ENCODE data around the gene CYB5R4. TPM values are rescaled to one million over a fixed set of nuclear protein-coding genes. Genes with fewer than 3 reads are reported as not detected.
"Not testable (repeated sequence)": the region's sequence is repeated elsewhere in the genome, so short reads cannot be mapped to it uniquely, and the experiment has no call there.

CYB5R4 gene
- total RNA-seq, 1 donor from 2014 or later, result 24.6 TPM

- no peak for DNase-seq (ENCODE audit: low spot score)
Observed at GRCh38 chr6:83860782-83861495, 1.4 kb downstream of the CYB5R4 start.

- no peak for DNase-seq (ENCODE audit: low spot score)
Observed at GRCh38 chr6:83862776-83863471, 3.4 kb downstream of the CYB5R4 start.

- DNase-seq (ENCODE audit: low spot score), result no peak
Observed at GRCh38 chr6:83867043-83867442, 7.6 kb downstream of the CYB5R4 start.

GRCh38 chr6:83867527-83868161 lies 8.2 kb downstream of the CYB5R4 start:
- DNase-seq (ENCODE audit: low spot score), result no peak

GRCh38 chr6:83868639-83869038 lies 9.2 kb downstream of the CYB5R4 start:
- DNase-seq (ENCODE audit: low spot score), result no peak

GRCh38 chr6:83870649-83871048 lies 11.2 kb downstream of the CYB5R4 start:
- no peak for DNase-seq (ENCODE audit: low spot score)

GRCh38 chr6:83872386-83873118 lies 13.1 kb downstream of the CYB5R4 start:
- DNase-seq (ENCODE audit: low spot score), result no peak

GRCh38 chr6:83873869-83874268 lies 14.4 kb downstream of the CYB5R4 start:
- DNase-seq (ENCODE audit: low spot score), result no peak

- no peak for DNase-seq (ENCODE audit: low spot score)
Observed at GRCh38 chr6:83875843-83876242, 16.4 kb downstream of the CYB5R4 start.

- DNase-seq (ENCODE audit: low spot score), result no peak
Observed at GRCh38 chr6:83878902-83879644, 19.6 kb downstream of the CYB5R4 start.

GRCh38 chr6:83879746-83880145 lies 20.3 kb downstream of the CYB5R4 start:
- DNase-seq (ENCODE audit: low spot score), result no peak

- DNase-seq (ENCODE audit: low spot score), result no peak
Observed at GRCh38 chr6:83883240-83883639, 23.8 kb downstream of the CYB5R4 start.

GRCh38 chr6:83884523-83884922 lies 25.0 kb downstream of the CYB5R4 start:
- no peak for DNase-seq (ENCODE audit: low spot score)

- no peak for DNase-seq (ENCODE audit: low spot score)
Observed at GRCh38 chr6:83885984-83886383, 26.5 kb downstream of the CYB5R4 start.

GRCh38 chr6:83889621-83890020 lies 30.1 kb downstream of the CYB5R4 start:
- DNase-seq (ENCODE audit: low spot score), result no peak

- no peak for DNase-seq (ENCODE audit: low spot score)
Observed at GRCh38 chr6:83890520-83890919, 31.0 kb downstream of the CYB5R4 start.

- DNase-seq (ENCODE audit: low spot score), result no peak
Observed at GRCh38 chr6:83891586-83891985, 32.1 kb downstream of the CYB5R4 start.

- DNase-seq (ENCODE audit: low spot score), result no peak
Observed at GRCh38 chr6:83893024-83893423, 33.5 kb downstream of the CYB5R4 start.

- not testable (repeated sequence) for DNase-seq (ENCODE audit: low spot score)
Observed at GRCh38 chr6:83897094-83897493, 37.6 kb downstream of the CYB5R4 start.

- no peak for DNase-seq (ENCODE audit: low spot score)
Observed at GRCh38 chr6:83901624-83902023, 42.1 kb downstream of the CYB5R4 start.

GRCh38 chr6:83904395-83904794 lies 44.9 kb downstream of the CYB5R4 start:
- no peak for DNase-seq (ENCODE audit: low spot score)

Data from mesenteric fat pad (tissue), 1 donor.